WI38 (cell line): ENCODE measurements around the gene PRPH.
"Not testable (repeated sequence)": the region's sequence is repeated elsewhere in the genome, so short reads cannot be mapped to it uniquely, and the experiment has no call there.

Experiments used
- H3K4me3 ChIP-seq: 2 replicates; pipeline ENCODE4 v1.5.1; 2011; ENCODE audit warnings: low read depth, mild to moderate bottlenecking, control low read depth, low read length
- TF ChIP-seq, protein P1 (sequence below): IDR thresholded peaks from 2 replicates; pipeline ENCODE4 v1.5.1; 2012; ENCODE audit warnings: low read depth, mild to moderate bottlenecking, control low read depth, low read length

Gene PRPH

GRCh38 chr12:49282302-49282701, 12.6 kb upstream of the PRPH start:
- TF ChIP-seq, protein P1, sequence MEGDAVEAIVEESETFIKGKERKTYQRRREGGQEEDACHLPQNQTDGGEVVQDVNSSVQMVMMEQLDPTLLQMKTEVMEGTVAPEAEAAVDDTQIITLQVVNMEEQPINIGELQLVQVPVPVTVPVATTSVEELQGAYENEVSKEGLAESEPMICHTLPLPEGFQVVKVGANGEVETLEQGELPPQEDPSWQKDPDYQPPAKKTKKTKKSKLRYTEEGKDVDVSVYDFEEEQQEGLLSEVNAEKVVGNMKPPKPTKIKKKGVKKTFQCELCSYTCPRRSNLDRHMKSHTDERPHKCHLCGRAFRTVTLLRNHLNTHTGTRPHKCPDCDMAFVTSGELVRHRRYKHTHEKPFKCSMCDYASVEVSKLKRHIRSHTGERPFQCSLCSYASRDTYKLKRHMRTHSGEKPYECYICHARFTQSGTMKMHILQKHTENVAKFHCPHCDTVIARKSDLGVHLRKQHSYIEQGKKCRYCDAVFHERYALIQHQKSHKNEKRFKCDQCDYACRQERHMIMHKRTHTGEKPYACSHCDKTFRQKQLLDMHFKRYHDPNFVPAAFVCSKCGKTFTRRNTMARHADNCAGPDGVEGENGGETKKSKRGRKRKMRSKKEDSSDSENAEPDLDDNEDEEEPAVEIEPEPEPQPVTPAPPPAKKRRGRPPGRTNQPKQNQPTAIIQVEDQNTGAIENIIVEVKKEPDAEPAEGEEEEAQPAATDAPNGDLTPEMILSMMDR: no peak
- no peak overlapping the region for H3K4me3 ChIP-seq

DNA sequence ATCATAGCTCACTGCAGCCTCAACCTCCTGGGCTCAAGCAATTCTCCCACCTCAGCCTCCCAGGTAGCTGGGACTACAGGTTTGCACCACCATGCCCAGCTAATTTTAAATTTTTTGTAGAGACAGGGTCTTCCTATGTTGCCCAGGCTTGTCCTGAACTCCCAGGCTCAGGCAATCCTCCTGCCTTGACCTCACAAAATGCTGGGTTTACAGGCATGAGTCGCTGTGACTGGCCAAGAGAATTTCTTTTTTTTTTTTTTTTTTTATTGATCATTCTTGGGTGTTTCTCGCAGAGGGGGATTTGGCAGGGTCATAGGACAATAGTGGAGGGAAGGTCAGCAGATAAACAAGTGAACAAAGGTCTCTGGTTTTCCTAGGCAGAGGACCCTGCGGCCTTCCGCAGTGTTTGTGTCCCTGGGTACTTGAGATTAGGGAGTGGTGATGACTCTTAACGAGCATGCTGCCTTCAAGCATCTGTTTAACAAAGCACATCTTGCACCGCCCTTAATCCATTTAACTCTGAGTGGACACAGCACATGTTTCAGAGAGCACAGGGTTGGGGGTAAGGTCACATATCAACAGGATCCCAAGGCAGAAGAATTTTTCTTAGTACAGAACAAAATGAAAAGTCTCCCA, 12.1 kb upstream of the PRPH start:
- H3K4me3 ChIP-seq: not testable (repeated sequence)

DNA sequence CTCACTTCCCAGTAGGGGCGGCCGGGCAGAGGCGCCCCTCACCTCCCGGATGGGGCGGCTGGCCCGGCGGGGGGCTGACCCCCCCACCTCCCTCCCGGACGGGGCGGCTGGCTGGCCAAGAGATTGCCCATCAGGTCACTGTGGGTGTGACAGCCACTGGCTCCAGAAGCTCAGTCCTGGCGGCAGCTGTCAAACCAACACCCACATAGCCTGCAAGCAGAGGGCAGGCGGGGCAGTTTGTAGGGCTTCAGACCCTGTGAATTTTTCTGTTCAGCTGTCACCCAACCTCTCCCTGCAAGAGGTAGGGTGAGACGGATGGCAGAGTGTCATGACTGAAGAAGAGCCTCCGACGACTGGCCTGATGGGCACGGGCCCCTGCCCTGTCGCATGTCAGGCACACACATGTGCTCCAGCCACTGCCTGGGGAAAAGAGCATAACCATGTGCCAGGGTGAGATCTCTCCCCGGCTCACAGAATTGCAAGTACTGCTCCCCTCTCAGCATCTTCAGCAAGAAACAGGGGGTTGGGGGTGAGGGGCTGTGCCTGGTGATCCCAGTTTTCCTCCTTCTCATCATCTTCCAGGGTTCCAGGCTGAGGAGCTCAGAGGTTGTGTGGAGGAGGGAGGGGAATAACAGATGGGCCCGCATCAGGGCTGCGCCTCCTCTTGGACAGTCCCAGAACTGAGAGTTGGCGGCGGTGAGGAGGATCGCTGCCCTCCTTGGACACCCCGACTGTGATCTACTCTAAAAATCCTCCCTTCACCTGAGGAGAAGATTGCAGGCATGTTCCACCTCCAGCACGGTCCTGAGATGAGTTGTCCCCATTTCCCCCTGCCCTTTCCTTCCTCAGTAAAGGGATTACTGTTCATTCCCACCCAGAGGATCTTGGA, 11.2 kb upstream of the PRPH start:
- H3K4me3 ChIP-seq: no peak overlapping the region

GRCh38 chr12:49284672-49285071, 10.3 kb upstream of the PRPH start:
- TF ChIP-seq, protein P1: no peak
- H3K4me3 ChIP-seq: no peak overlapping the region

More for the DNA sequence above, 11.2 kb upstream of the PRPH start:
- TF ChIP-seq, protein P1: 0 out of 2 replicates have a peak, but pooled peaks have one; percentile 2

GRCh38 chr12:49287876-49288275, 7.1 kb upstream of the PRPH start:
- H3K4me3 ChIP-seq: no peak overlapping the region
- TF ChIP-seq, protein P1: no peak

DNA sequence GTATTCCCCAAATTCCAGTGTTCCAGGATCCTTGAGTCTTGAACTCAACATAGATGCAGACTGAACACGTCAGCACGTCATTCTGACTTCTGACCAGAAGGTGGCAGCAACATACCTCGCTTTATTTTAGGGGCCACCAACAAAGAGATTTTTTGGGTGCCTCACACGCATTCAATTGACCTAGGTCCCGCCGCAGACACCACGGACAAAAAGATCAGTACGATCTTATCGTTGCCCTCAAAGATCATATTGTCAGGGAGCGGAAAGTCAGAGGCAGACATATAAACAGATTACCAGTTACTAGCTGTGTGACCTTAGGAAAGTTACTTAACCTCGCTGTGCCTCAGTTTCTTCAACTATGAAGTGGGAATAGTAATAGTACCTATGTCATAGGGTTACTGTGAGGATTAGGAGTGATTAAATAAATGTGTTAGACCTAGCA, 6.5 kb upstream of the PRPH start:
- TF ChIP-seq, protein P1: peak; percentile 64
- no peak overlapping the region for H3K4me3 ChIP-seq

- H3K4me3 ChIP-seq: no peak overlapping the region
- TF ChIP-seq, protein P1: no peak
Measured at GRCh38 chr12:49288922-49289555, 5.9 kb upstream of the PRPH start.
